Loucy (cell line): ENCODE data around the gene IL1F10.

Experiments
- H2AFZ ChIP-seq: fragments of 200-600 bp; sonication (generic); 2 replicates; pipeline ENCODE4 v1.6.0; 2016; ENCODE audit warnings: antibody characterized with exemption, mild to moderate bottlenecking, low read length, moderate library complexity
- H3F3A ChIP-seq: fragments of 200-600 bp; 2 replicates; pipeline ENCODE4 v1.6.0; 2016; ENCODE audit warnings: antibody characterized with exemption, low read depth, mild to moderate bottlenecking
- H3K27me3 ChIP-seq: fragments of 200-600 bp; sonication (generic); 2 replicates; pipeline ENCODE4 v1.6.1; 2014; ENCODE audit warnings: low read length, mild to moderate bottlenecking; ENCODE audit not compliant: insufficient read depth, poor library complexity, severe bottlenecking
- H3K36me3 ChIP-seq: fragments of 200-600 bp; sonication (generic); 2 replicates; pipeline ENCODE4 v1.6.1; 2016; ENCODE audit warnings: low read length; ENCODE audit not compliant: insufficient read depth
- H3K4me1 ChIP-seq: fragments of 200-600 bp; sonication (generic); 2 replicates; pipeline ENCODE4 v1.5.1; 2014; ENCODE audit warnings: low read length, mild to moderate bottlenecking; ENCODE audit not compliant: insufficient read depth, poor library complexity, severe bottlenecking
- H3K4me2 ChIP-seq: fragments of 200-600 bp; sonication (generic); 2 replicates; pipeline ENCODE4 v1.6.0; 2014; ENCODE audit warnings: antibody characterized with exemption, low read length, low read depth, mild to moderate bottlenecking; ENCODE audit not compliant: poor library complexity, severe bottlenecking
- H3K4me3 ChIP-seq: fragments of 200-600 bp; sonication (generic); 2 replicates; pipeline ENCODE4 v1.5.1; 2014; ENCODE audit warnings: low read length, mild to moderate bottlenecking, mixed read lengths; ENCODE audit not compliant: poor library complexity, severe bottlenecking
- H3K79me2 ChIP-seq: fragments of 200-600 bp; sonication (generic); 2 replicates; pipeline ENCODE4 v1.6.1; 2014; ENCODE audit warnings: low read length; ENCODE audit not compliant: insufficient read depth
- H3K9ac ChIP-seq: fragments of 200-600 bp; sonication (generic); 2 replicates; pipeline ENCODE4 v1.6.0; 2014; ENCODE audit warnings: mild to moderate bottlenecking, low read depth, low read length, moderate library complexity; ENCODE audit not compliant: poor library complexity, severe bottlenecking
- H3K9me2 ChIP-seq: fragments of 200-600 bp; sonication (generic); replicated peaks from 2 replicates; pipeline ENCODE4 v1.6.1; 2016; ENCODE audit warnings: low read depth, low read length, mixed read lengths
- H3K9me3 ChIP-seq: fragments of 200-600 bp; sonication (generic); 2 replicates; pipeline ENCODE4 v1.6.1; 2014; ENCODE audit warnings: mild to moderate bottlenecking, antibody characterized with exemption, low read length, low read depth; ENCODE audit not compliant: insufficient read depth
- H4K20me1 ChIP-seq: fragments of 200-600 bp; sonication (generic); 2 replicates; pipeline ENCODE4 v1.6.0; 2014; ENCODE audit warnings: antibody characterized with exemption, low read length, mild to moderate bottlenecking; ENCODE audit not compliant: insufficient read depth, poor library complexity, severe bottlenecking
- CTCF ChIP-seq: fragments of 200-600 bp; sonication (generic); conservative IDR thresholded peaks from 2 replicates; pipeline ENCODE4 v1.5.1; 2014; ENCODE audit warnings: mild to moderate bottlenecking, antibody characterized with exemption, low read length
- EZH2phosphoT487 ChIP-seq: fragments of 200-600 bp; IDR thresholded peaks from 2 replicates; pipeline ENCODE4 v1.6.1; 2018; ENCODE audit warnings: antibody characterized with exemption, mild to moderate bottlenecking, moderate library complexity, borderline replicate concordance

The IL1F10 gene

GRCh38 chr2:113028112-113028511 is 39.7 kb upstream of the IL1F10 start:
- Histone ChIP-seq H3K9me3 (no peaks in the 10 kb centered on the region), H3K36me3 (no peaks in the 10 kb centered on the region), H3K4me2 (no peak overlapping the region), H2AFZ (no peak overlapping the region), H3K9ac (no peak overlapping the region), H3K4me1 (no peaks in the 10 kb centered on the region), H4K20me1 (no peaks in the 10 kb centered on the region), H3K27me3 (peaks cover 43% of the 10 kb centered on the region), H3K79me2 (no peaks in the 10 kb centered on the region), H3F3A (no peaks in the 10 kb centered on the region), H3K9me2 (no peaks in the 10 kb centered on the region), H3K4me3 (no peak overlapping the region)
- TF ChIP-seq CTCF = no peak
- TF ChIP-seq EZH2phosphoT487 = no peak

- H3K4me3 ChIP-seq = no peak overlapping the region
- no peaks in the 10 kb centered on the region for H3F3A ChIP-seq
- H3K9me2 ChIP-seq = no peaks in the 10 kb centered on the region
- no peak overlapping the region for H3K4me2 ChIP-seq
- H4K20me1 ChIP-seq = no peaks in the 10 kb centered on the region
- peaks cover 12% of the 10 kb centered on the region for H3K27me3 ChIP-seq
- no peaks in the 10 kb centered on the region for H3K36me3 ChIP-seq
- H3K4me1 ChIP-seq = no peaks in the 10 kb centered on the region
- TF ChIP-seq EZH2phosphoT487 = no peak
- no peak for TF ChIP-seq CTCF
- H3K79me2 ChIP-seq = no peaks in the 10 kb centered on the region
- H3K9me3 ChIP-seq = no peaks in the 10 kb centered on the region
- no peak overlapping the region for H2AFZ ChIP-seq
- H3K9ac ChIP-seq = no peak overlapping the region
Observed at GRCh38 chr2:113032737-113033136, 35.0 kb upstream of the IL1F10 start.

- H4K20me1 ChIP-seq = no peaks in the 10 kb centered on the region
- H3K27me3 ChIP-seq = peaks cover 3% of the 10 kb centered on the region
- no peak overlapping the region for H2AFZ ChIP-seq
- no peak overlapping the region for H3K9ac ChIP-seq
- H3K9me2 ChIP-seq = no peaks in the 10 kb centered on the region
- H3K4me3 ChIP-seq = no peak overlapping the region
- H3K9me3 ChIP-seq = no peaks in the 10 kb centered on the region
- no peak for TF ChIP-seq CTCF
- no peak for TF ChIP-seq EZH2phosphoT487
- no peaks in the 10 kb centered on the region for H3K36me3 ChIP-seq
- no peak overlapping the region for H3K4me2 ChIP-seq
- H3F3A ChIP-seq = no peaks in the 10 kb centered on the region
- H3K79me2 ChIP-seq = no peaks in the 10 kb centered on the region
- H3K4me1 ChIP-seq = no peaks in the 10 kb centered on the region
Observed at GRCh38 chr2:113034016-113034415, 33.8 kb upstream of the IL1F10 start.
